ENCODE data around the gene USP25. TPM values are rescaled to one million over a fixed set of nuclear protein-coding genes. Genes with fewer than 3 reads are reported as not detected.

The USP25 gene
- total RNA-seq, 1 donor from 2014 or later: 54.5 TPM

DNA sequence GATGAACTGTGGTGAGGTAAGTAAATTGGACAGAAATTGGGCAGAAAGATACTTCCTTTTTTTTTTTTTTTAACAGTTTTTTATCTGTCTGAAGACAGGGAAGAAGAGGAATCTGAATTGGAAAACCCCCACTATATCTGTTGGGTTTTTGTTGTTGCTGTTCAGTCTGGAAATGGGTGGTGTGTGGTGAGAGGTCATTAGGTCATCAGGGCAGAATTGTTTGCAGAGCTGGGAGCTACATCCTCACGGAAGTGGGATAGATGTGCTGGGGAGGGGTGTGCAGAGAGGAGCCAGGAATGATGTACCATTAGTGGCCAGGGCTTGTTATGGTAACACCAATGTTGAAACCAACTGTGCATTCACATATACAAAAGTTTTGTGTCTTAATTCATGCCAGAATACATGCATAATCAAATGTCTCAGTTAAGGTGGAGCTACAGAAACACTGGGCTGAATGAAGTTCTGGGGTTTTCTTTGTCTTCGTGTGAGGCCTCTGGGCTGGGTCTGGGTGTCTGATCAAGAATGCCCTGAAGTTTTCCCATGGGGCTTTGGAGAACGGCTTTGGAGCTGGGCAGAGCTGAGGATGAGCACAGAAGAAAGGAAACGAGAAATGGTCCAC lies 12.4 kb downstream of the USP25 start:
- no peak for TF ChIP-seq CTCF (IDR thresholded peaks at IDR 0.05; ENCODE audit: insufficient read depth, low read length, severe bottlenecking)
- Histone ChIP-seq H3K36me3 (ENCODE audit: control insufficient read depth, insufficient read depth, low read length) (no peaks in the 10 kb centered on the region), H3K27me3 (ENCODE audit: control insufficient read depth, insufficient read depth, low read length) (no peaks in the 10 kb centered on the region), H3K4me3 (ENCODE audit: low read depth, low read length) (no peak overlapping the region)
- FAIRE-seq (no peak), DNase-seq (ENCODE audit: low read depth) (no peak)

- DNase-seq (ENCODE audit: low read depth) (no peak), FAIRE-seq (no peak)
- H3K27me3 ChIP-seq (ENCODE audit: control insufficient read depth, insufficient read depth, low read length): no peaks in the 10 kb centered on the region
- TF ChIP-seq CTCF (IDR thresholded peaks at IDR 0.05; ENCODE audit: insufficient read depth, low read length, severe bottlenecking): no peak
- no peak overlapping the region for H3K4me3 ChIP-seq (ENCODE audit: low read depth, low read length)
- no peaks in the 10 kb centered on the region for H3K36me3 ChIP-seq (ENCODE audit: control insufficient read depth, insufficient read depth, low read length)
These were observed 12.9 kb downstream of the USP25 start for GRCh38 chr21:15742694-15743093.

DNA sequence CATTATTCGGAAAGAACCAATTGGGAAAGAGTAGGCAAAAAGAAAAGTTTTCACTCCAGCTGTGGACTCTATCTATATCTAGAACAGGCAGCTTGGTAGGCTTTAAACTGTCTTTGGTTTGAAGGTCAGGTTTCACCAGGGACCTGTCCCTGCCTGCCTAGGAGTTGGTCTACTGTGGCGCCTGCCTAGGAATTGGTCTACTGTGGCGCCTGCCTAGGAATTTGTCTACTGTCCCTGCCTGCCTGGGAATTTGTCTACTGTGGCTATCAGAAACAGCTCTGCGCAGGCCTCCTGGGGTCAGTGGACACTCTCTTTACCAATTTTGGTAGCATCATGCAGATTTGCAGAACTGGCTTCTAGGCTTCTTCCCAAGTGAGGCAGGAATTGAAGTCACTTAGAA lies 13.8 kb downstream of the USP25 start:
- H3K36me3 ChIP-seq (ENCODE audit: control insufficient read depth, insufficient read depth, low read length): no peaks in the 10 kb centered on the region
- FAIRE-seq (no peak), DNase-seq (ENCODE audit: low read depth) (peak; percentile 54)
- no peak for TF ChIP-seq CTCF (IDR thresholded peaks at IDR 0.05; ENCODE audit: insufficient read depth, low read length, severe bottlenecking)
- no peaks in the 10 kb centered on the region for H3K27me3 ChIP-seq (ENCODE audit: control insufficient read depth, insufficient read depth, low read length)
- no peak overlapping the region for H3K4me3 ChIP-seq (ENCODE audit: low read depth, low read length)

GRCh38 chr21:15744926-15745325 lies 15.1 kb downstream of the USP25 start:
- FAIRE-seq: no peak
- Histone ChIP-seq H3K36me3 (ENCODE audit: control insufficient read depth, insufficient read depth, low read length) (no peaks in the 10 kb centered on the region), H3K4me3 (ENCODE audit: low read depth, low read length) (no peak overlapping the region), H3K27me3 (ENCODE audit: control insufficient read depth, insufficient read depth, low read length) (no peaks in the 10 kb centered on the region)
- no peak for DNase-seq (ENCODE audit: low read depth)
- TF ChIP-seq CTCF (IDR thresholded peaks at IDR 0.05; ENCODE audit: insufficient read depth, low read length, severe bottlenecking): no peak

DNA sequence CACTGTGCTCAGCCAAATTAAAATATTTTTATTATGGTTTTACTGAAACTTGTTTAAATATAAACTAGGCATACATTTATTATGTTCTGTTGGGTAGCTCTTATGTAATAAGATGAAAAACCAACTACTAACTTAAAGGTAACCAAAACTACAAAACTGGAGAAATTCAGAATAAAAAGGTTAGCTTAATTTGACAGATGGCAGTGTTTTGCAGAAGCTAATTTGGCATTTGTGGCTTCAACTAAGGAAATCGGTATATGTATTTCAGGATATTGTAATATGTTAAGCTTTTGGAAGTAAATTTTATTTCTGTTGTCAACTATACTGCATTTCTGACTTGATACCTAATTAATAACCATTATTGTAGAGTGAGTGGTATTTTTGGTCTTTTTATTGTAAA lies 18.8 kb downstream of the USP25 start:
- FAIRE-seq: no peak
- no peak for TF ChIP-seq CTCF (IDR thresholded peaks at IDR 0.05; ENCODE audit: insufficient read depth, low read length, severe bottlenecking)
- Histone ChIP-seq H3K4me3 (ENCODE audit: low read depth, low read length) (no peak overlapping the region), H3K36me3 (ENCODE audit: control insufficient read depth, insufficient read depth, low read length) (peaks cover 1% of the 10 kb centered on the region), H3K27me3 (ENCODE audit: control insufficient read depth, insufficient read depth, low read length) (no peaks in the 10 kb centered on the region)
- no peak for DNase-seq (ENCODE audit: low read depth)

Measured in bronchial epithelial cell (primary cell).